HCT116 (cell line): ENCODE measurements around the gene STK39. TPM values are rescaled to one million over a fixed set of nuclear protein-coding genes. Genes with fewer than 3 reads are reported as not detected.

Experiments
- ATAC-seq: fragments of 200-7000 bp; cut with Tn5 transposase; 2 replicates; pipeline ENCODE4 v1.9.1; 2020; ENCODE audit warnings: mild to moderate bottlenecking, moderate library complexity
- BruUV-seq: library from RNA; stranded (reverse); fragments of 400-500 nt; replicated peaks from 2 replicates; lab custom pipeline; 2021; lab: Mats Ljungman, UMichigan
- CTCF ChIA-PET: fragments of 300-600 bp; sonication (Branson Sonifier 250); formaldehyde crosslinking; loops from one replicate; lab custom pipeline; 2021; ENCODE audit warnings: antibody characterized with exemption; lab: Charles Lee
- POLR2A ChIA-PET: fragments of 300-600, 350-600 bp; sonication (Branson Sonifier 250); formaldehyde crosslinking; loops from one replicate; lab custom pipeline; 2021; ENCODE audit warnings: antibody characterized with exemption; lab: Charles Lee
- RAD21 ChIA-PET, 2 experiments: fragments of 300-600 bp; sonication (Branson Sonifier 250); formaldehyde crosslinking; loops; one replicate each; lab custom pipeline; 2023; ENCODE audit warnings: low total read pairs in 2 of 2; ENCODE audit not compliant: uncharacterized antibody in 2 of 2, unreplicated experiment in 2 of 2, low non-redundant PET in 1 of 2; lab: Charles Lee
- DNase-seq: peaks from one replicate; pipeline ENCODE4 v3.0.0-alpha.2; 2010; ENCODE audit warnings: low read depth, low spot score
- H2AFZ ChIP-seq: fragments of 200-600 bp; shearing (Covaris generic), sonication (generic); 2 replicates; pipeline ENCODE4 v1.6.1; 2017; ENCODE audit warnings: low read depth, mixed run types, mixed read lengths, antibody characterized with exemption, low read length; ENCODE audit not compliant: poor library complexity, severe bottlenecking
- H3K27ac ChIP-seq: 2 replicates; pipeline ENCODE4 v1.5.1; 2012; ENCODE audit warnings: low read depth, low read length
- H3K27me3 ChIP-seq: fragments of 200-600 bp; sonication (generic); 2 replicates; pipeline ENCODE4 v1.6.1; 2016; ENCODE audit warnings: mixed run types, low read length, mixed read lengths; ENCODE audit not compliant: insufficient read depth
- H3K36me3 ChIP-seq, 2 experiments: fragments of 200-500 bp in 1 of 2; fragments of 200-600 bp in 1 of 2; sonication (Bioruptor generic) in 1 of 2; sonication (generic) in 1 of 2; 2 replicates each; pipeline versions ENCODE4 v1.5.1 to v1.6.1; 2014 to 2016; ENCODE audit warnings: low read length in 2 of 2, inconsistent platforms in 1 of 2, mixed read lengths in 1 of 2, mixed run types in 1 of 2; ENCODE audit not compliant: insufficient read depth in 2 of 2, control insufficient read depth in 1 of 2
- H3K4me1 ChIP-seq, 2 experiments: fragments of 200-600 bp in 1 of 2; sonication (generic) in 1 of 2; 2 replicates each; pipeline versions ENCODE4 v1.5.1 to v1.6.1; 2012 to 2017; ENCODE audit warnings: low read length in 2 of 2, inconsistent platforms in 1 of 2, mild to moderate bottlenecking in 1 of 2, mixed read lengths in 1 of 2, mixed run types in 1 of 2, moderate library complexity in 1 of 2; ENCODE audit not compliant: insufficient read depth in 2 of 2, control insufficient read depth in 1 of 2
- H3K4me2 ChIP-seq: fragments of 200-600 bp; sonication (generic); 2 replicates; pipeline ENCODE4 v1.6.1; 2017; ENCODE audit warnings: mixed run types, low read length, mixed read lengths
- H3K4me3 ChIP-seq, 2 experiments: fragments of 200-600 bp in 1 of 2; sonication (generic) in 1 of 2; replicated peaks in 1 of 2; 2 replicates each; pipeline ENCODE4 v1.5.1; 2011 to 2016; ENCODE audit warnings: low read length in 2 of 2, control low read depth in 1 of 2, low read depth in 1 of 2, mild to moderate bottlenecking in 1 of 2, mixed read lengths in 1 of 2, mixed run types in 1 of 2
- H3K79me2 ChIP-seq: fragments of 200-600 bp; sonication (generic); 2 replicates; pipeline ENCODE4 v1.6.1; 2017; ENCODE audit warnings: mild to moderate bottlenecking, mixed run types, low read length, moderate library complexity, mixed read lengths; ENCODE audit not compliant: insufficient read depth
- H3K9ac ChIP-seq: fragments of 200-600 bp; sonication (generic); 2 replicates; pipeline ENCODE4 v1.6.1; 2016; ENCODE audit warnings: low read length, mixed read lengths
- H3K9me2 ChIP-seq: fragments of 200-600 bp; sonication (generic), shearing (Covaris generic); 2 replicates; pipeline ENCODE4 v1.6.1; 2017; ENCODE audit warnings: mixed run types, mild to moderate bottlenecking, moderate library complexity; ENCODE audit not compliant: insufficient read depth
- H3K9me3 ChIP-seq, 2 experiments: fragments of 200-500 bp in 1 of 2; fragments of 200-600 bp in 1 of 2; sonication (Bioruptor generic) in 1 of 2; sonication (generic) in 1 of 2; 2 replicates each; pipeline ENCODE4 v1.6.1; 2014 to 2017; ENCODE audit warnings: low read length in 2 of 2, mixed read lengths in 2 of 2, inconsistent platforms in 1 of 2, low read depth in 1 of 2, mild to moderate bottlenecking in 1 of 2, mixed run types in 1 of 2, moderate library complexity in 1 of 2; ENCODE audit not compliant: control insufficient read depth in 1 of 2, insufficient read depth in 1 of 2
- H4K20me1 ChIP-seq: fragments of 200-600 bp; sonication (generic), shearing (Covaris generic); 2 replicates; pipeline ENCODE4 v1.6.1; 2017; ENCODE audit warnings: mixed run types, mild to moderate bottlenecking, moderate library complexity; ENCODE audit not compliant: insufficient read depth
- ATF3 ChIP-seq: IDR thresholded peaks from 2 replicates; pipeline ENCODE4 v1.6.1; 2012
- CEBPB ChIP-seq: IDR thresholded peaks from 2 replicates; pipeline ENCODE4 v1.6.1; 2012; ENCODE audit warnings: low read depth
- EZH2 ChIP-seq: fragments of 200-600 bp; sonication (generic); IDR thresholded peaks from 2 replicates; pipeline ENCODE4 v1.6.1; 2017; ENCODE audit warnings: antibody characterized with exemption, mixed run types
- JUND ChIP-seq: IDR thresholded peaks from 2 replicates; pipeline ENCODE4 v1.6.1; 2012
- POLR2A ChIP-seq: IDR thresholded peaks from 2 replicates; pipeline ENCODE4 v1.7.0; 2011; ENCODE audit warnings: borderline replicate concordance; ENCODE audit not compliant: insufficient read depth, insufficient read length; ENCODE audit errors: extremely low read depth
- POLR2AphosphoS5 ChIP-seq: IDR thresholded peaks from 2 replicates; pipeline ENCODE4 v1.6.1; 2011; ENCODE audit warnings: mild to moderate bottlenecking, low read depth, low read length, moderate library complexity
- SIN3A ChIP-seq: IDR thresholded peaks from 2 replicates; pipeline ENCODE4 v1.6.1; 2012; ENCODE audit warnings: low read depth
- SP1 ChIP-seq: IDR thresholded peaks from 2 replicates; pipeline ENCODE4 v1.6.1; 2012; ENCODE audit warnings: low read depth
- SRF ChIP-seq: IDR thresholded peaks from 2 replicates; pipeline ENCODE4 v1.6.1; 2012; ENCODE audit warnings: low read depth
- TCF7L2 ChIP-seq: IDR thresholded peaks from 2 replicates; pipeline ENCODE4 v1.7.0; 2011; ENCODE audit warnings: borderline replicate concordance, inconsistent platforms; ENCODE audit not compliant: insufficient read depth, insufficient read length; ENCODE audit errors: extremely low read depth
- YY1 ChIP-seq: IDR thresholded peaks from 2 replicates; pipeline ENCODE4 v1.6.1; 2011; ENCODE audit warnings: low read length, low read depth, moderate library complexity, mild to moderate bottlenecking; ENCODE audit not compliant: insufficient replicate concordance; ENCODE audit errors: extremely low read depth
- ZBTB33 ChIP-seq: IDR thresholded peaks from 2 replicates; pipeline ENCODE4 v1.6.1; 2011; ENCODE audit warnings: mild to moderate bottlenecking, low read length, moderate library complexity; ENCODE audit not compliant: insufficient replicate concordance; ENCODE audit errors: extremely low read depth
- ZFX ChIP-seq: fragments of 450-650 bp; IDR thresholded peaks from 2 replicates; pipeline ENCODE4 v1.6.1; 2017
- ZNF274 ChIP-seq: fragments of 200-500 bp; sonication (Bioruptor generic); IDR thresholded peaks from 2 replicates; pipeline ENCODE4 v1.6.1; 2014; ENCODE audit warnings: mild to moderate bottlenecking, low read depth, low read length, inconsistent platforms
- intact Hi-C: fragments of 100-400 bp; cut with micrococcal nuclease; formaldehyde crosslinking; loops from 2 replicates; pipeline ENCODE4 v1.10.0; 2022
- total RNA-seq: library from RNA; stranded (reverse); gene quantifications from one replicate; pipeline ENCODE4 v1.2.1, GENCODE V29; 2021; ENCODE audit not compliant: unreplicated experiment

STK39 gene
- total RNA-seq, 1 experiment from 2014 or later, result 118 TPM

- Histone ChIP-seq H3K27me3 (no peaks in the 10 kb centered on the region), H3K36me3 (peaks cover 0 to 26% of the 10 kb centered on the region in 2 experiments; a peak in 1 of 4 replicates), H3K27ac (no peak overlapping the region), H3K79me2 (peaks cover 92% of the 10 kb centered on the region), H3K4me1 (no peaks in the 10 kb centered on the region), H3K4me2 (no peak overlapping the region), H2AFZ (no peak overlapping the region), H3K9ac (no peak overlapping the region), H3K4me3 (no peak overlapping the region), H3K9me3 (no peaks in the 10 kb centered on the region), H4K20me1 (no peaks in the 10 kb centered on the region), H3K9me2 (no peaks in the 10 kb centered on the region)
- ChIA-PET POLR2A (no interaction called here), RAD21 (no interaction called here), CTCF (interaction anchor here (0.8 kb wide), 1 partner anchor 27 kb away, joined by 3 read pairs; no protein-coding TSS in a partner anchor)
- DNase-seq (no peak), ATAC-seq (no peak)
- TF ChIP-seq YY1, result no peak
- TF ChIP-seq TCF7L2, result no peak
- no peak for TF ChIP-seq SIN3A
- no peak for TF ChIP-seq SRF
- TF ChIP-seq JUND, result no peak
- TF ChIP-seq CEBPB, result no peak
- no peak for TF ChIP-seq POLR2A
- TF ChIP-seq ZNF274, result no peak
- TF ChIP-seq ZFX, result no peak
- no peak for TF ChIP-seq EZH2
- no peak for TF ChIP-seq ATF3
- TF ChIP-seq POLR2AphosphoS5, result no peak
- TF ChIP-seq SP1, result no peak
- TF ChIP-seq ZBTB33, result no peak
- no TSS peak for BruUV-seq
- intact Hi-C loops, result loop anchor here (10.0 kb wide), 1 partner anchor 769 kb away; no protein-coding TSS in a partner anchor
Observed at GRCh38 chr2:168145426-168146310, 101.7 kb downstream of the STK39 start.
